Muscle layer of colon (tissue), 2 donors: Measurements from ENCODE around the gene PPP6R2.

Source experiments
- H3K27ac ChIP-seq: one replicate; pipeline ENCODE4 v1.7.0; 2013; ENCODE audit warnings: low read depth, mild to moderate bottlenecking, low read length, moderate library complexity
- H3K27me3 ChIP-seq, 2 donors: one replicate each; pipeline ENCODE4 v1.7.0; 2013; ENCODE audit warnings: low read length in 2 of 2, mild to moderate bottlenecking in 2 of 2; ENCODE audit not compliant: insufficient read depth in 2 of 2, control insufficient read depth in 1 of 2
- H3K36me3 ChIP-seq: one replicate; pipeline ENCODE4 v1.7.0; 2013; ENCODE audit warnings: mild to moderate bottlenecking, low read length; ENCODE audit not compliant: insufficient read depth
- H3K4me1 ChIP-seq: one replicate; pipeline ENCODE4 v1.7.0; 2013; ENCODE audit warnings: mild to moderate bottlenecking, low read length; ENCODE audit not compliant: insufficient read depth
- H3K4me3 ChIP-seq, 2 donors: one replicate each; pipeline ENCODE4 v1.7.0; 2013; ENCODE audit warnings: low read length in 2 of 2, low read depth in 1 of 2, mild to moderate bottlenecking in 1 of 2, moderate library complexity in 1 of 2
- H3K9ac ChIP-seq: one replicate; pipeline ENCODE4 v1.7.0; 2013; ENCODE audit warnings: low read length
- H3K9me3 ChIP-seq: one replicate; pipeline ENCODE4 v1.7.0; 2013; ENCODE audit warnings: mild to moderate bottlenecking, low read length
- donor health status: abdominal sarcoma.
- donor health status: Adenocarcinoma of cecum.

PPP6R2 gene

DNA sequence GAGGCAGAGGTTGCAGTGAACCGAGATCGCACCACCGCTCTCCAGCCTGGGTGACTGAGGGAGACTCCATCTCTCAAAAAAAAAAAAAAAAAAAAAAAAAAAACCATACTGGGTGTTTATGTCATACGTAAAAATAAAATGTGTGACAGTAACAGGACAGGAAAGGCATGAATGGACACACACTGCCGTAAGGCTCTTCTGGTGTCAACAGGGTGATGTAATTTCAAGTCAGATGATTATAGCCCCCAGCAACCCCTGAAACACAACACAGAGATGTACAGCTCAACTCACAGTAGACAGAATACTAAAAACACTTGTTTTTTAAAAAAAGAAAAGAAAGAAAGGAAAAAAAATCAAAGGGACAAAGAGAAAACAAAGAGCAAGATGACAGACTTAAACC is 109.5 kb downstream of the PPP6R2 start:
- no peaks in the 10 kb centered on the region for H3K4me1 ChIP-seq
- H3K9me3 ChIP-seq, result no peaks in the 10 kb centered on the region
- no peak overlapping the region for H3K27ac ChIP-seq
- no peak overlapping the region for H3K9ac ChIP-seq
- H3K4me3 ChIP-seq, result no peak overlapping the region
- no peaks in the 10 kb centered on the region for H3K27me3 ChIP-seq
- H3K36me3 ChIP-seq, result peaks cover 47% of the 10 kb centered on the region

DNA sequence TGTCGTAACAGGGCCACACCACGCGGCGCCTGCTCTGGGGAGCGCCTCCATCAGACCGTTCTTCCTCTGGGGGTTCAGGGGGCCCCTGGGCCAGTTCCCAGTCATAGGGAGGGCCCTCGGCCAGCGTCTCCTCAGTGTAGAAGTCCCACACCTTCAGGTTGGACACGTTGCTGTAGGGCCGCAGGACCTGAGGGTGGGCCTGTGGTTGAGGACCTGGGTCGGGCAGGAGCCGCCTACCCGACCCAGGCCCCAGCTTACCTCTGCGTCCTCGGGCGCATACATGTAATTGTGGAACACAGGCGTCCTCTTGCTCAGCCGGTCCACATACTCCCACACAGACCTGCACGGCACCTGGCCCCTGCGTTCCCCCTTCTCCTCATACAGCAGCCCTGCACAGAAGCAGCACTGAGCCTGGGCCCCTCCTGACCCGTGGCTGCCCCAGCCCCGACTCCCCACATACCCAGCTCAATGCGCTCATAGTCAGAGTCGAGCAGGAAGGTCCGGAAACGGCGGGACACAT is 111.5 kb downstream of the PPP6R2 start:
- Histone ChIP-seq H3K27ac (no peak overlapping the region), H3K4me1 (no peaks in the 10 kb centered on the region), H3K9ac (no peak overlapping the region), H3K36me3 (peaks cover 43% of the 10 kb centered on the region), H3K4me3 (no peak overlapping the region), H3K9me3 (no peaks in the 10 kb centered on the region), H3K27me3 (no peaks in the 10 kb centered on the region)

DNA sequence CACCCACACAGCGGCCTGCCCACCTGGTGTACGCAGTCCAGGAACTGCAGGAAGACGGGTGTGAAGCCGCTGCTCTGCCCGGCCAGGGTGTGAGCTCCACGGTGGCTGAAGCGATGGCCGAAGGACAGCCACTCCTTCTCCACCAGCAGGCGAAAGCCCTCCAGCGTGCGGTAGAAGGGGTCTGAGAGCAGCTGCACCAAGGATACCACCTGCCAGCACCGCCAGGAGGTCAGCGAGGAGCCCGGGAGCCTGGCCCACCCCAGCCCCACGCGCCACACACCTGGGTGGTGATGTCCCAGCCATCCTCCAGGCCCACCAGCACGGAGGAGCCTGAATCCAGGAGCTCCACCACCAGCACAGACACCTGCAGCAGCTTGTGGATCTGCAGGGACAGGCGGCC is 112.1 kb downstream of the PPP6R2 start:
- Histone ChIP-seq H3K27ac (no peak overlapping the region), H3K4me3 (no peak overlapping the region), H3K36me3 (peaks cover 45% of the 10 kb centered on the region), H3K4me1 (no peaks in the 10 kb centered on the region), H3K9me3 (no peaks in the 10 kb centered on the region), H3K9ac (no peak overlapping the region), H3K27me3 (no peaks in the 10 kb centered on the region)

DNA sequence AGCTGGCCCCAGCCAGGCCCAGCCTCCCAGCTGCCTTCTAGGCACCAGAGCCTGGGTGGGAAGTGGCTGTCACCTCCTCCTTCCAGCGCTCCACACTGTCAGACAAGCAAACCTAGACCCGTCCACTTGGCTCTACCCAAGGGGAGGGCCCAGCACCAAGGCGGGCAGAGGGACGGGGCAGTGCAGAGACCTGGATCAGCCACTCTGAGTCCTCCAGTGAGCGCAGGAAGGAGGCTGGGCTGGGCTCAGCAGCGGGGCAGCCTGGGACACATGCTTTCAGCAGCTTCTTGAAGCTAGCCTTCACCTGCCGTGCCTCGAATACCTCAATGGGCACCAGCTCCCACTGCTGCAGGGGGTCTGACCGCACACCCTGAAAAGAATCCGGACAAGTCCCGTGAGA is 112.9 kb downstream of the PPP6R2 start:
- Histone ChIP-seq H3K27me3 (no peaks in the 10 kb centered on the region), H3K9ac (no peak overlapping the region), H3K36me3 (peaks cover 53% of the 10 kb centered on the region), H3K4me3 (no peak overlapping the region), H3K27ac (no peak overlapping the region), H3K4me1 (no peaks in the 10 kb centered on the region), H3K9me3 (no peaks in the 10 kb centered on the region)

DNA sequence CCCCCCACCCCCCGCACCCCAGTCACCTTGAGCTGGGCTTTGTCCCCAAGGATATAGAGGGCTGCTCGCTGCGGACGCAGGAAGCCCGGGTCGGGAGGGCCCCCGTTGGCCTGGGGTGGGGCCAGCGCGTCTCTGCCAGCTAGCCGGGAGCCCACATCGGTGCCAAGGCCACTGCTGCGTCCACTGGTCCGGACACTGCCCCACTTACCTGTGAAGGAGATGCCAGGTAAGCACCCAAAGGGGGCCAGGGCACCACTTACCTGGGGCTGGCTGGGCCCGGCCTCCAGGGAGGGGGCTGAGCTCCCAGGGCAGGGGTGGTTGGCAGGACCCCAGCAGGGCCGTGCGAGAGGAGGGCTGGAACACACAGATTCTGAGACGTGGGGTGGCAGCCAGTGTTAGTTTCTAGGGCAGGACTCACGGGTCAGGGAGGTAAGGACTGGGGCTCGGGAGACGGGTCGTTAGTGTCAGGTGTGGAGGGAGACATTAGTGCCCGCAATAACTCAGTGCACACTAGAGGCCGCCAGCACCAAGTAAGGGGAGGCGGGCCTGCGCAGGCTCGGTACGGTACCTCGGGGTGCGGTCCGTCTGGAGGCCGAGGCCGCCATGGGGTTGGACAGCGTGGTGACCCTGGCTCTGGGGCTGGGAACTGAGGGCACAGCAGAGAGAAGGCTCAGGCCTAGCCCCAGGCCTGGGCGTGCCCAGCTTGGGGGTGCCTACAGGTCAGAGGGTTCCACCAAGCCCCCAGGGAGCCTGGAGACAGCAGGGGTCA is 113.5 kb downstream of the PPP6R2 start:
- H3K4me1 ChIP-seq, result no peaks in the 10 kb centered on the region
- no peaks in the 10 kb centered on the region for H3K9me3 ChIP-seq
- peaks cover 58% of the 10 kb centered on the region for H3K36me3 ChIP-seq
- H3K9ac ChIP-seq, result no peak overlapping the region
- no peak overlapping the region for H3K27ac ChIP-seq
- no peak overlapping the region for H3K4me3 ChIP-seq
- H3K27me3 ChIP-seq, result no peaks in the 10 kb centered on the region

DNA sequence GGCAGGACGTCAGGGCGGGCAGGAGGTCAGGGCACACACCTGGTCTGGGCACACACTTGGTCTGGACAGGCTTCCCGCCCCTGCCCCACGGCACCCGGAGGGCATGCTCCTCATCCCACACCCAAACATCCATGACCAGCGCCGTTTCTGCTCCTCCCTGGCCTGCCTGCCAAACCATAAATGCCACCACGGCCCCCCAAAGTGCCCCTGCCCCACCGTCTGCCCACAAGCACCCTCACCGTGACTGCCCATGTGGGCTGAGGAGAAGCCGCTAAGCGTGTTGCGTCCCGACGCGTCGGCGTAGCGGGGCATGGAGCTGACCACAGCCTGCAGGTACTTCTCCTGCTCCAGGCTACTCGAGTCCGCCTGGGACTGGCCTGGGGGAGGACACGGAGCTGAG is 115.9 kb downstream of the PPP6R2 start:
- H3K27ac ChIP-seq, result no peak overlapping the region
- no peaks in the 10 kb centered on the region for H3K9me3 ChIP-seq
- no peak overlapping the region for H3K9ac ChIP-seq
- no peaks in the 10 kb centered on the region for H3K27me3 ChIP-seq
- peaks cover 73% of the 10 kb centered on the region for H3K36me3 ChIP-seq
- H3K4me3 ChIP-seq, result no peak overlapping the region
- H3K4me1 ChIP-seq, result no peaks in the 10 kb centered on the region

DNA sequence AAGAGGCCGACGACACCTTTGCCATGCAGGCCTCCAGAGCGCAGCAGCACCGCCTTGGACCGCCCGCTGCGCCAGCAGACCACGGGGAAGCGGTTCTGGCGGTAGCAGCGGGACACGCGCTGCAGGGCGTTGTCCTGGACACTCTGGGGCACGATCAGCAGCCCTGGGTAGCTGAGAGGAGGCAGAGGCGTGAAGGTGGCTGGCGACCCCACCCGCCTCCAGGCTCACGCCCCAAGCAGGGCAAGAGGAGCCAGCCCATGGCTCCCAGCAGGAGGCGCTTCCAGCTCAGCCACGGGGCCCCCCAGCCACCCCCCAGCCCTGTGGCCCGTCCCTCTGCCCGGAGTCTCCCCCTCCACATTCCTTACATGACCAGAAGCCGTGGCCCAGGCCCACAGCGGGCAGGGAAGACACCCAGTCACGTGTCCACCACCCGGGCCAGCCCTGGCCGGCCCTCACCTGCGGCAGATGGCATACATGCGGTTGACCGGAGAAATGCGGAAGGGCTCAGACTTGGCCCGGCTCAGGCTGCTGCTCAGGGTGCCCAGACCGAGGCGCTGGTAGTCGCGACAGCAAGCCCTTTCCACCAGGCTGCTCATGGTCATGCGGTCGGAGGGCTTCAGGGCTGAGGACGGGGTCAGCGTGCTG is 116.5 kb downstream of the PPP6R2 start:
- Histone ChIP-seq H3K9ac (no peak overlapping the region), H3K27ac (no peak overlapping the region), H3K9me3 (no peaks in the 10 kb centered on the region), H3K4me3 (no peak overlapping the region), H3K4me1 (no peaks in the 10 kb centered on the region), H3K36me3 (peaks cover 74% of the 10 kb centered on the region), H3K27me3 (no peaks in the 10 kb centered on the region)

DNA sequence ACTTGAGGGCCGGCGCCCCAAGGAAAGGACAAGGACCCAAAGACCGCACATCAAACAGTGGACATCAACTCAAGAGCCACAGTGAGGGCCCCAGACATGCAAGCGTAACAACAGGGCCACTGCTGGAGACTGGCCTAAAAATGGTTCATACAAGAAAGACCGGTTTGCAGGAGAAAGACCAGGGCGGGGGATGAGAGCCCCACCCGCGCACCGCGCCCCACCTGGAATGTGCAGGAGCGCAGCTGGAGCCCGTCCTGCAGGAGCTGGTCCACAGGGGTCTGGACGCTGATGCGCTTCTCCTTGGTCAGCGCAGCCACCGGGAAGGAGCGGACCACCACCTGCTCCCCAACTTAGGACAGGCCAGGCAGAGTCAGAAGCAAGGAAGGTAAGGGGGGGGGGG is 117.8 kb downstream of the PPP6R2 start:
- H3K9ac ChIP-seq, result no peak overlapping the region
- H3K27me3 ChIP-seq, result no peaks in the 10 kb centered on the region
- H3K4me3 ChIP-seq, result no peak overlapping the region
- H3K9me3 ChIP-seq, result no peaks in the 10 kb centered on the region
- no peak overlapping the region for H3K27ac ChIP-seq
- peaks cover 79% of the 10 kb centered on the region for H3K36me3 ChIP-seq
- H3K4me1 ChIP-seq, result no peaks in the 10 kb centered on the region

DNA sequence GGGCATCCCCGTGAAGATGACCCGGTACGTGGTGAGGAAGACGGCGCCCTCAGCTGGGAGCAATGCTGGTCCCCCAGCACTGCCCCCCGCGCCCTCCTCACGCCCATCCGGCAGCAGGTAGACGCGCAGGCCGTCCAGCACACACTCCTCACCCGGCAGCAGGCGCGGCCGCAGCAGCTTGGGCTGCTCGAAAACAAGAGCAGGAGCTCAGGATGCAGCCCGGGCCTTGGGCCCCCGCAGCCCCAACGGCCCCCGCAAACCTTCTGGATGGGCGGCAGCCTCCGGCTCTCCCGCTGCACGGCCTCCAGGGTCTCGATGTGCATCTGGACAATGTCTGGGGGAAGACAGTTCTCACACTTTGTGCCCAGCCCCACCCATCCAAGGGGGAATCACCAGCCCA is 118.4 kb downstream of the PPP6R2 start:
- H3K27ac ChIP-seq, result no peak overlapping the region
- no peaks in the 10 kb centered on the region for H3K27me3 ChIP-seq
- no peak overlapping the region for H3K9ac ChIP-seq
- H3K9me3 ChIP-seq, result no peaks in the 10 kb centered on the region
- H3K4me1 ChIP-seq, result no peaks in the 10 kb centered on the region
- no peak overlapping the region for H3K4me3 ChIP-seq
- H3K36me3 ChIP-seq, result peaks cover 85% of the 10 kb centered on the region

DNA sequence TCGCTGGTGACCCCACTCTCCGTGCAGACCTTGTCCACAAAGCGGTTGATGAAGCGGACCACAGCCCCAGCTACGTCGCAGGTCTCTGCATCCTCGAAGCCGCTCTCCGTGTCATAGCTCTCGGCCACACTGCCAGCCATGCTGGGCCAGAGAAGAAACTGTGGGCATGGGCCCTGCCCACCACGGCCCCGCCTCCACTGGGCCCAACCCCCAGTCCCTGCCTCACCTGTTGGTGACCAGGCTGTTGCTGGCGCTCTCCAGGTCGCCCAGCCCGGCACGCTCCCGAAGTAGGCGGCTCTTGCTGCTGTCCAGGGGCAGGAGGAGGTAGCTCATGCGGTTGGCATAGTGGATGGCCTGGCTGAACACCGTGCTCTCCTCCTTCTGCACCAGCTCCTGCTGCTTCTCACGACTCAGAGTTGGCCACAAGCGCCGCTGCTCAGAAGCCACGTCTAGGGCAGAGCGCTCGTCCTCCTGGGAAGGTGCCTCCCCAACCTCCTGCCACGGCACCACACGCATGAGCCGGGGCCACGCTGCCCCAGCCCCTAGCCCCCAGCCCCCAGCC is 118.9 kb downstream of the PPP6R2 start:
- H3K9ac ChIP-seq, result no peak overlapping the region
- H3K27ac ChIP-seq, result no peak overlapping the region
- no peaks in the 10 kb centered on the region for H3K9me3 ChIP-seq
- no peaks in the 10 kb centered on the region for H3K27me3 ChIP-seq
- H3K36me3 ChIP-seq, result peaks cover 85% of the 10 kb centered on the region
- H3K4me1 ChIP-seq, result no peaks in the 10 kb centered on the region
- no peak overlapping the region for H3K4me3 ChIP-seq

DNA sequence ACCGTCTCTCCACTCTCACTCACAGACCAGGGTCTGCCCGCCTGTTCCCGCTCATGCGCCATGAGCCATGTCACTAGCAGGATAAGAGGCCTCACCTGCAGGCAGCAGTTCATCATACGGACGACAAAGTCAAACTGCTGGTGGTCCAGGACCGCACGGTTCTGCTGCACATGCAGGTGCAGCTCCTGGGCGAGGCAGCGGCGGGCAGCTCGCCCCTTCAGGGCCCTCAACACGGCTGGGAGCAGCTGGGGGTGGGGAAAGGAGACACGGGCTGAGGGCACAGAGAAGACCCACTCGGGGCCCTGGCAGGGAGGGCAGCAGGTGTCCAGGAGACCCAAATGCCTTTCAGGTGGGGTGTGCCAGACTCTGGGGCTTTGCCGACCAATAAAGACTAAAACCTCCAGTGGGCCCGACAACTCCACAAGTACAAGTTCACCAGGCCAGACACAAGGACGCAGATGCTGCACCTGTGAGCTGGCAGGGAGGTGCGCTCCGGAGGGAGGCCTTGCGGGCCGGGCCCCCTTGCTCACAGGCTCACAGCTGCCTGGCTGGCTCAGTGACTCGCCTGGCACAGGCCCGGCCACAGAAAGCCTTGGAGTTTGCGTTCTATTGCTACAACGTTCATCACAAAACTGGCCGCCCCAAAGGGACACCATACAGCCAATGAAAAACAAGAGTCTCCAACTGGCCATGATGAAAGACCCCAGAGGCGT is 120.2 kb downstream of the PPP6R2 start:
- Histone ChIP-seq H3K4me3 (no peak overlapping the region), H3K9me3 (no peaks in the 10 kb centered on the region), H3K36me3 (peaks cover 82% of the 10 kb centered on the region), H3K27me3 (no peaks in the 10 kb centered on the region), H3K27ac (no peak overlapping the region), H3K4me1 (no peaks in the 10 kb centered on the region), H3K9ac (no peak overlapping the region)
